ENCODE data around the gene ENAH.
A peak's percentile ranks its signal among the peaks of the same experiment; 100 is the strongest.
"Not testable (repeated sequence)": the region's sequence is repeated elsewhere in the genome, so short reads cannot be mapped to it uniquely, and the experiment has no call there.

The ENAH gene

DNA sequence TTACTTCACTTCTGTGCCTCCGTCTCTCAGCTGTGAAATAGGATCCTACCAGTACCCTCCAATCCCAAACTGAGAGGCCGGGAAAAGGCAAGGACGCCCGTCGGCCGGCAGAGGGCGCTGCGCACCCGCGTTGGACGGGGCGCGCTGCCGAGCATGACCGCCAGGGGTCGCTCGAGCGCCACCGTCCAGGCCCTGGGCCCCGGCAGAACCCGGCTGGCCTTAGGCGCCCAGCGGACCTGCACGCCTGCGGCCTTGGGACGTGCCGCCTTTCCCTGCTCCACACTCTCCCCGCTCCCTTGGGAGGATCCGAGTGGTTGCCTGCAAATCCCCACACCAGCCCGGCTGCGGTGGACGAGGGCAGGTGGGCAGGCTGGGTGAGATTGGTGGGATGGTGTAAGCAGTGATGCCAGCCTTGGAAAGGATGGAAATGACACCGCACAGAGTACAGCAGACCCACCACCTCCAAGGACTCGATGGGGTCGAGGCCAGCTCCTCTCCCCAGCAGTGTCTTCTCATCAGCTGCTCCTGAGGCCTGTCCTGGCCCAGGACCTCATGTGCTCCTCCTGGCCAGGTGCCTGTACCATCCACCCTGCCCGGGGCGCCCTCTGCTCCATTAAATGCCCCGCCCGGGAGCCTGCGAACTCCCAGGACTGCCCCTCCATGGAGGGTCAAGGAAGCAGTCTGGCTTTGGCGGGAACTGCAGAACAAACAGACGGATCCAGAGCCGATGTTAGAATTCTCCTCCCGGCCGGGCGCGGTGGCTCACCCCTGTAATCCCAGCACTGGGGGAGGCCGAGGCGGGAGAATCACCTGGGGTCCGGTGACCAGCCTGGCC lies 177.7 kb downstream of the ENAH start:
- DNase-seq = peak in 49 of 56 donors; percentile 15 to 82 (median 57)

DNA sequence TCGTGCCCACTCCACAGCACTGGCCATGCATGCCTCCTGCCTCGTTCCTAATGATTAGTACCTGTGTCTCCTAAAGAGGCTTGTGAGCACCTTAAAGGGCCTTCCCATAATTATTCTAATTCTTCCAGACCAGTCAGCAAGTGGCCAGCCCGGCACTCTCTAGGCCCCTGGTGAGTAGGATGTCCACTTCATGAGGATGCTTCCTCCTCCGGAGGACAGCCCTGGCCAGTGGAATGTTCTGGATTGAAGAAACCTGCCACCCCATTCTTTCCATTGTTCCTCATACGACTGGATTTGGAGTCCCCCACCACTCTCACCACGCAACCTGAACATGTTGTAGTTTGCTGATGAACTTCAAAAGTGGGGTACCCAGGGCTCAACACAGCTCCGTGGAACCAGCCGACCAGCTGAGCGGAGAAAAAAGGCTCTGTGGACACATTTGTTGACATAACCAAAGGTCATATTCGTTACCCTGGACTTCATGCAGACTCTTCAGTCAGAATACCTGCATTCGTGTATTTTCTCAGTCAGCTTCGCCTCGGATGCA lies 178.4 kb downstream of the ENAH start:
- no peak for DNase-seq

DNA sequence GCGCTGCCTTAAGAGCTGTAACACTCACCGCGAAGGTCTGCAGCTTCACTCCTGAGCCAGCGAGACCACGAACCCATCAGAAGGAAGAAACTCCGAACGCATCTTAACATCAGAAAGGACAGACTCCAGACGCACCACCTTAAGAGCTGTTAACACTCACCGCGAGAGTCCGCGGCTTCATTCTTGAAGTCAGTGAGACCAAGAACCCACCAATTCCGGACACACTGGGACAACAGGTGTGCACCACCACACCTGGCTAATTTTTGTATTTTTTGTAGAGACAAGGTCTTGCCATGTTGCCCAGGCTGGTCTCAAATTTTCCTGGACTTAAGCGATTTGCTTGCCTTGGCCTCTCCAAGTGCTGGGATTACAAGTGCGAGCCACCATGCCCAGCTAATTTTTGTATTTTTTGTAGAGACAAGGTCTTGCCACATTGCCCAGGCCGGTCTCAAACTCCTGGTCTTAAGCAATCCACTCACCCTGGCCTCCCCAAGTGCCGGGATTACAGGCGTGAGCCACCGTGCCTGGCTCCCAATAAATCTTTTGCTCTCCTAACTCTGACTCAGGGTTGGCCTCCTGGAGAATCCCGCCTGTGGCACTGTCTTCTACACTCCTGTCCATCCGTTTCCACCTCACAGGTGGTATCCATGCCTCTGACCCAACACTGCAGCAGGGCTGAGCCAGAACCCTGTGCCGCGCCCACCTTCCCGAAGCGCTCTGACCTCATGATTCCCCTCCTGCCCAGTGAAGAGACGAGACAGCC lies 179.1 kb downstream of the ENAH start:
- DNase-seq = not testable (repeated sequence)

DNA sequence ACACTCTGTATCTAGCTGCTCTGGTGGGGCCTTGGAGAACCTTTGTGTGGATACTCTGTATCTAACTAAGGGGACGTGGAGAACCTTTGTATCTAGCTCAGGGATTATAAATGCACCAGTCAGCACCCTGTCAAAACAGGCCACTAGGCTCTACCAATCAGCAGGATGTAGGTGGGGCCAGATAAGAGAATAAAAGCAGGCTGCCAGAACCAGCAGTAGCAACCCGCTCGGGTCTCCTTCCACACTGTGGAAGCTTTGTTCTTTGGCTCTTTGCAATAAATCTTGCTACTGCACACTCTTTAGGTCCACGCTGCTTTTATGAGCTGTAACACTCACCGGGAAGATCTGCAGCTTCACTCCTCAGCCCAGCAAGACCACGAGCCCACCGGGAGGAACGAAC lies 179.7 kb downstream of the ENAH start:
- DNase-seq = peak in 13 of 56 donors; percentile 21 to 62 (median 35)

DNA sequence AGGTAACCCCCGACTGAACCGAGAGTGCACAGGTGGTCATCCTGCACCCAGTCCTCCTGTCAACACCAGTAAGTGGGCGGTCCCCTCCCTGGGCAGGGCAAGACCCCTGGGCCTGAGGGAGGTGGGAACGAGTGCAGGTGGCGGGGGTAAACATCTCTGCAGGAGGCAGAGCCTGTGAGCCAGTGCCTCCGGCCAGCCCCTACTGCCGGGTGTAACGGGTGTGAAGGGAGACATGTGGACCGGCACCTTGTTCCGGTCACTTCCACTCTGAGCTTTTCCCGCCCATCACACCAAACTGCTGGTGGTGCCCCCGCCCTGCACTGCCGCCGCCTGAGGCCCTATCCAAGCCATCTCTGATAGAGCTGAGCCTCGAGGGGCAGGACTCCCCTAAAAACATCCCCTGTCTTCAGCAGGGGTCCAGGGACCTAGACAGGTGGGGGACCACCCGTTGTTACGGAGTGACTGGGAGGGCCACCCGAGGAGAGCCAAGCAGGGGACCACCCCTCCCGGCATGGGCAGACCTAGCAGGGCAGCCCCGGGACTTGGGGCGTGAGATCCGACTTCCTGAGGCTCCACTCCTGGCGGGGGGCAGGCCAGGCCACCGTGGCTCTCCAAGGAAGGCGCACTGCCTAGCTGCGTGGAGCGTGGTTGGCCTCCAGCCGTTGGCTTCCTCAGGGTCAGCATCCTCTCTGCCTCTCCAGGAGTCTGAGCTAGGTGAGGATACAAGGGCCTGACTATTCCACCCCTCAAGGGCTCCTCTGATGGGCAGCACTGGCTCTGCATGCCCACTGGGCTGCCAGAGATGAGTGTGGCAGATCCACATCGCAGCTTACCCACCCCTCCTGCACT lies 181.2 kb downstream of the ENAH start:
- DNase-seq = no peak

DNA sequence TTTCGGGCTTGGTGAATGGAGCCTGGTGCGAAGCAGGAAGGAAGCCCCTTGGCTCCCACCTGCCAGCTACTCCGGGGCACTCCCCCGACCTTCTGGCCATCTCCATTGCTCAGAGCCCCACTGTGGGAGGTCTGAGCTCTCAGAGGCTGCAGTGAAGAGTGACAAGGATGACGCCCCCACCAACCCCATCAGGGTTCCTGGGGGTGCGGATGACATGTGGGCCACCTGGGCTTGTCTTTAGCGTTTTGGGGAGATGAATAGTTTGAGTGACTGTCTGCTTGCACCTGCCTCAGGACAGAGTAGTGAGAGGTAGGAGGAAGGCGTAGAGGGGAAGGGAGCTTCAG lies 181.8 kb downstream of the ENAH start:
- DNase-seq = no peak

DNA sequence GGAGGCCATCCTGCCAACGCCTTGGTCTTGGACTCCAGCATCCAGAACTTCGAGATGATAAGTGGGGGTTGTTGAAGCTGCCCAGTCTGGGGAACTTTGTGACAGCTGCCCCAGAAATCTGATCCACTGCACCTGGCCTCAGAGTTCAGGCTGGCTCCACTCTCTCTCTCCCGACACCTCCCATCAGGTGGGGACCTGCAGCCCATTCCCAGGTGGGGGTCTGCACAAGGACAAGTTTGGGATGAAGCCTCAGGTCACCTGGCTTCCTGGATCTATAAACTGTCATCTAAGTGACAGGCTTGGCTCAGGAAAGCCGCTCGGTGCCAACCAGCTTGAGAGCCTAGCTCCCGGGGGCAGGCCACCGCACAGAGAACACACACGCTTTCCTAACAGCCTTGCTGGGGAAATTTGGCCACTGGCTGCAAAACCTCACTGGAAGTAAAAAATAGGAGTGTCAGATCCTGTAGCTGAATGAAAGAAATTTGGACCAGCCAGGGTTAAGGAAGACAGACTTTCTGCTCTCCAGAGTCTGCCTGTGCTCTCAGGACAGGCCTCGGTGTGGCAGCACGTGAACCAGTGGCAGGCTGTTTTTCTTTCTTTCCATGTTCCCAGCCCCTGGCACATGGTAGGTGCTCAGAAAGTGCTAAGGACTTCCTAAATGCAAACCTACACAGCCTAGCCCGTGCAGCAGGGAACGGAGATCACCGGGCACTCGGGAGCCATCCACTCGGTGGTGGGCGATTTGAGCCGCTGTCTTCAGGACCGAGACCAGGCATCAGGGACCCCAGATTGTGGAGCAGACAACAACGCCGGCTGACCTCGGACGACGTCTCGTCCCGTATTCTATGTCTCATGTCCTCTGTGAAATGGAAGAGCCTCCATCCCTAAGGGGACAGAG lies 182.5 kb downstream of the ENAH start:
- no peak for DNase-seq

DNA sequence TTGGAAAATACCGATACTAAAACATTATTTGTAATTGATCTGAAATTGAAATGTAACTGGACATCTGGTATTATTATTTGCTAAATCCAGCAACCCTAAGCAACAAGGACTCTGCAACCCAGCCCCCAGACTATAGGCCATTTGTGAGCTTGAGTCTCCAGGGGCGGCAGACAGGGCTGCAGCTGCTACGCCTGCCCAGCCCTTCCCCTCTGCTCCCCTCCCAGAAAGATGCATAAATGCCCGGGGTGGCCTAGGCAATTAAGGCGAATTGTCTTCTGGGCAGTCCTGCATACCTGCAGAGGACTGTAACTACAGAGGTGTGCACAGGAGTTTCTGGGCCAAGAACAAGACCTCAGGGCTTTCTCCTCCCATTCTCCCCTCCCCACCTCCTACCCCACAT lies 183.9 kb downstream of the ENAH start:
- DNase-seq = no peak

DNA sequence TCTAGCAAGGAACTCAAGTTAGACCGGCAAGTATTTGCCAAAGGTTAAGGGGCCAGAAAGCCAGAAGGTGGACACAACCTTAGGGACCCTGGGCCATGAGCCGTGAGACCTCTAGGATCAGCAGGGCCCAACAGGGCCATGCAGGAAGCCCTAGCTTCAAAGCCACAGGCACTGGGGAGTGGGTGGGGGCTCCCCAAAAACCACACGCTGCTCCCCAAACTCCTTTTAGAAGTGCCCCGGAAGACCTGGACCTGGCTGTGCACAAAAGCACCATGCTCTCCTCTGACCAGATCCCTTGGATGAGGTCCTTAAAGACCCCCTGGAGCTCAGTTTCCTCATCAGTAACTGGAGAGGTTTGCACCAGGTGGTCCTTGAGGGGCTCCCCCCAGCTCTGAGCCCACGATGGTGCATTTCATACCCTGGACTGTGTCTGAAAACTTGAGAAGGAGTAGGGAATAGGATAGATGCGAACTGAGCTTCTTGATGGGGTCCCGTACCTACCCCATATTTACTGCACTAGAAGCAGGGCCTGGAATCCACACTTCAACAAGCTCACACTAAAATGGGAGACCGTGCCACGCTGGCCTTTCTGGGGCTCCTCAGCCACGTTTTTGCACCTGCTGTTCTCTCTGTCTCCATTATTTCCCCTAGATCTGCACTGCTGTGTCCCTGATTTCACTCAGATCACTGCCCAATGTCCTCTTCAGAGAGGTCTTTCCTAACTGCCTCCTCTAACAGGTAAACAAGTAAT lies 184.5 kb downstream of the ENAH start:
- DNase-seq = no peak

DNA sequence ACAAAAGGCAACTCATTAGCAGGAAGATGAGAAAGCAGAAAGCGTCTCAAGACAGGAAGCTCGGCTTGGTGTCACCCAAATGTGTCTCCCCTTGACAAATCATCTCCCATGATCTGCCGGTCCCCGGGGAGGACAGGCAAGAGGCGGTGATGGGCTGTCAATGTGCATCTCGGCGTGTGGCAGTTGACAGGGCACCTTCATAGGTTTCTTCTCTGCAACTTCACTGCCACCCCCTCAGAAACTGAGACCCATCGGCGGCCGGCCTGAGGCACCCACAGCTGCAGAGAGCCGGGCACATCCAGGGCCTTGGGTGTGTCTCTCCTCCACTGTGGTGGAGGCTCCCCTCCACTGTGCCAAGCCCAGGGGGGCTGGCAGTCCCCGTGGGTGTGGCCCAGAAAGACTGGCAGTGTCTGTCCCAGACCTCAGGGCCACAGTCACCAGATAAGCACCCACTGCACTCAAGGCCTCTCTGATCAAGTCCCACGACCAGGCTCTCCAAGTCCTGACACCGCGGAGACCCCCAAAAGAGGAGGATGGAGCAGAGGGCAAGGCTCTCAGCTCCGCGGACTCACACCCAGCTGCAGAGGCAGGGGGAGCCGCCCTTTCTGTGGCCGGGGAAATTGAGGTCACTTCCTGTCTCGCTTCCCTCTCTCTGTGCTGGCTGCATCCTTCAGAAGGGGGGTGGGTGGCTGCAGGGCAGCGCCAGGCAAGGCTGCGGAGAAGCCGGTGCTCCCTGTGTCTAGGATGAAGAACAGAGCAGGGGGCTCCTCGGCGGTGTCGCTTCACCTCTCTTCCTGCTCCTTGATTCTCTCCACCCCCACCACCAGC lies 185.5 kb downstream of the ENAH start:
- peak in 14 of 56 donors; percentile 6 to 50 (median 26) for DNase-seq

DNA sequence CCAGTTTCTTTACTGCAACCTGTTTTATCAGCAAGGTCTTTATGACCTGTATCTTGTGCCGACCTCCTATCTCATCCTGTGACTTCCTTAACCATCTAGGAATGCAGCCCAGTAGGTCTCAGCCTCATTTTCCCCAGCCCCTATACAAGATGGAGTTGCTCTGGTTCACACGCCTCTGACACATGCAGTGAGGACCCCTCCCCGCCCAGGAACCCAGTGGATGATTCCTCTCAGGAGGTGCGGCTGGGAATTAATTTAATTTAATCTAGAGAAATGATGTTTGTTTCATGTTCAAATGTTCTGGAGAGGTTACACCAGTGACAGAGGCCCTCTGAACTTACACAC lies 186.1 kb downstream of the ENAH start:
- DNase-seq = no peak

DNA sequence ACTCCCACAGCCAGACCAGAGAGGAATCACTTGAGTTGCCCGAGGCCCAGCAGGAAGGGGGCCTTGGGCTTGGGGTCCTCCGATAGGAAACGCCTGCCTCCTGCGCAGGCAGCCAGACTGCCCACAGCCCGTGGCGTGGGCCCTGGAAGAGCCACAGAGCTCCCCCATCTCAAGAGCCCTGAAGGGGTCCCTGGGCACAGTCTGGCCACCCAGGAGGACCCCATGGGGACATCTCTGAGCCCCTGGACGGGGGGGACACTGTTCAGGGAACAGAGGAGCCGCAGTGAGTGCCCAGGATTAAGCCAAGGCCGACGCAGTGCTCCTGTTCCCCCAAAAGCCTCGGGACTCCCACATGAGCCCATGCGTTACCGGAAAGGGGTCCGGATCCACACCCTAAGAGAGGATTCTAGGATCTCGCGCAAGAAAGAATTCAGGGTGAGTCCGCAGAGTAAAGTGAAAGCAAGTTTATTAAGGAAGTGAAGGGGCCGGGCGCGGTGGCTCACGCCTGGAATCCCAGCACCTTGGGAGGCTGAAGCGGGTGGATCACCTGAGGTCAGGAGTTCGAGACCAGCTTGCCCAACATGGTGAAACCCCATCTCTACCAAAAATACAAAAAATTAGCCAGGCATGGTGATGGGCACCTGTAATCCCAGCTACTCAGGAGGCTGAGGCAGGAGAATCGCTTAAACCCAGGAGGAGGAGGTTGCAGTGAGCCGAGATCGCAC lies 187.0 kb downstream of the ENAH start:
- DNase-seq = no peak

DNA sequence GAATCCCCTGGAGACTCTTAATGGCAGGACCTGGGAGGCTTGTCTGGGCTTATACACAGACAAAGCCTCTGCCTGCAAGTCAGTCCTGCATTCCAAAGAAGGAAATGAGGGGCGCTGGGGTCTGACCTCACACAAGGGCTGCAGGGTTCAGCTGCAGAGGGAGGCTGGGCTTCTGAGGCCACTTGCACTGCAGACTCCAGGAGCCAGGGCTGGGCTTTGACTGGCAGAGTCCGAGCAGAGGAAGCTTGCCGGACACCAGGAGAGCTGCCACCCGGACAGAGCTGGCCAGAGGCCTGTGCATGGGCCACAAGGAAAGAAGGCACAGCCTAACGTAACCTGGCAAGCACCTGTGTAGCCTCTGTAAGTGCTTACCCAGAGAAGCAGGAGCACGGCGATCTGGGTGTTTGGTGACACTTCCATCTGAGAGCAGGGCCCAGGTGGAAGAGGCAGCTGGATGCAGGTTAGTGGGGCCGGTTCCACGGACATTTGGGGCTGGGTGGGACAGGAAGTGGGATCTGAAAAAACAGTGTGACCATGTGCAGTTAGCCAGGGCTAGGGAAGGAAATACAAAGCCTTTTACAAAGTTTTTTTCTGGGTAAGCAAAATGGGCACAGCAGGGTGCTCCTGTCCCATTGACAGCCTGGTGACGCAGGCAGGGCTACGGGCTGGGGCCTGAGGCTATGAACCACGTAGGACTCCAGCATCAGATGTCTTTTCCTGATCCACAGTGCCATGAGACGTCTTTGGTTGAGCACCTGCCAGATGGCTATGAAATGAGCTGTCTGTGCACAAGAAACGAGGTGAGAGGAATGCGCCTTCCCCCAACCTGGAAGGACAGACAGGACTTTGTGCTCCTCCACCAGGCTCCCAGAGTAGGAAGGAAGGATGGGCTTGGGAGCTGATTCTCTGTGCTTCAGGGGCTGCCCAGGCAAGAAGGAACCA lies 187.8 kb downstream of the ENAH start:
- no peak for DNase-seq

DNA sequence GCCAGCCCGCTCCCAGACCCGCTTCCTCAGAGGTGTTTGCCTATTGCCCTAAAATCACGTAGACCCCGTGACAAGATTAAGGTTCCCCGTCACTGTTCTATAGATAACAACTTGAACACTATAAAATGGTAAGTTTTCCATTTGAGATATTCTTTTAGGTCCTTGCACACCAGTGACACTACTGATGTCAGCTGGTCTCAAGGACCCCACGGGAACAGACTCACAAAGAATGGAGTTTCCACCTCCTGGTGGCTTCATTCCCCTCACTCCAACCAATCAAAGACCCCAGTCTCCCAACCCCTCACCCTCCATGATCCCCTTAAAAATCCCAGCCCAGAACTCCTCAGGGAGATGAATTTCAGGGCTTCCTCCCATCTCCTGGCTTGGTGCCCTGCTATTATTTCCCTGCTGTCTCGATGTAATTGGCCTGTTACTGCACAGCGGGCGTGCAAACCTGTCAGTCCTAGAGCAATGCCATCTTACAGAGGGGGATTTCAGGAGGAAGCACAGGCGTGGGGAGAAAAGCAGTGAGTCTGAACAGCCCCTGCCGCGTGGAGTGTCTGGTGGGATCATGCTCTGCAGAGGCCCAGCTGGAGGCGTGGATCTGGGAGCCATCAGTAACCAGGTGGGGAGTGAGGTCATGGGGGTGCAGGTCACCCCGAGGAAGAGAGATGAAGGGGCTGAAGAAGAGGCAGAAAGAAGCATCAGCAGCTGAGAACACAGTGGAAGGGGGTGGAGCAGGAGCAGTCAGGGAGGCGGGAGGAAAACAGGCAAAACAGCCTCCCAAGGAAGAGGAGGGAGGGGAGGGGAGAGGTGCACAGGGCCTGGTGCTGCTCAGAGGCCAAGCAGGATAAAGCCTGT lies 190.0 kb downstream of the ENAH start:
- no peak for DNase-seq

DNA sequence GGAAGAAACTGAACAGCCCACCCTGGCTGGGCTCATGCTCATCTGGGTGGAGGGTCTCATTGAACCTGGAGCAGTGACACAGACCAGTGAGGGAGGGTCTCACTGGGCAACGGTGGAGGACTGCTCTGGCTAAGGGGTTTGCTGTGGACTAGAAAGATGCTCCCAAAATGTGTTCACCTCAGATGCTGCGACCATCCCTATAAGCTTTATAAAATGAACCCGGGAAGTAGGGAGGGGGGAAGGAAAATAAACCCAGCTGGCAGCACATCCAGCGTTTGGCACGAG lies 190.6 kb downstream of the ENAH start:
- no peak for DNase-seq

All from amygdala (tissue), 56 donors.